A549 (cell line): ENCODE measurements around the gene ERICH2. TPM values are rescaled to one million over a fixed set of nuclear protein-coding genes. Genes with fewer than 3 reads are reported as not detected.

Experiments used
- ATAC-seq, 2 experiments: fragments of 200-7000 bp in 1 of 2; fragments of >200 bp in 1 of 2; cut with Nextera tagmentation in 1 of 2; cut with Tn5 transposase in 1 of 2; 3 replicates each; pipeline versions ENCODE4 v1.8.0 to v1.9.1; 2018 to 2020; ENCODE audit warnings: mild to moderate bottlenecking in 1 of 2, moderate library complexity in 1 of 2
- CTCF ChIA-PET: fragments of 300-600 bp; sonication (Branson Sonifier 250); formaldehyde crosslinking; extraction: SDS; loops from one replicate; lab custom pipeline; 2021; ENCODE audit warnings: antibody characterized with exemption, inconsistent platforms; lab: Yijun Ruan, JAX
- POLR2A ChIA-PET: fragments of 350-600 bp; formaldehyde crosslinking; extraction: SDS; loops from one replicate; lab custom pipeline; 2021; ENCODE audit warnings: antibody characterized with exemption, inconsistent platforms; lab: Yijun Ruan, JAX
- DNase-seq, 2 experiments: peaks; one replicate each; pipeline versions ENCODE4 v3.0.0 to v3.0.0-alpha.2; 2011 to 2016; ENCODE audit warnings: low read depth in 1 of 2, low spot score in 1 of 2
- FAIRE-seq: peaks from 2 replicates; lab custom pipeline; 2011; peaks lifted over from hg19 to GRCh38; lab: Jason Lieb, UNC
- H3K27ac ChIP-seq, 2 experiments: fragments of >200 bp; sonication (Bioruptor Twin); formaldehyde crosslinking; 3 replicates each; pipeline ENCODE4 v1.5.1; 2016 to 2017
- H3K4me1 ChIP-seq: fragments of >200 bp; sonication (Bioruptor Twin); formaldehyde crosslinking; 3 replicates; pipeline ENCODE4 v1.6.1; 2016
- H3K4me2 ChIP-seq: fragments of >200 bp; sonication (Bioruptor Twin); formaldehyde crosslinking; 3 replicates; pipeline ENCODE4 v1.6.1; 2016
- H3K4me3 ChIP-seq: fragments of >200 bp; sonication (Bioruptor Twin); formaldehyde crosslinking; 3 replicates; pipeline ENCODE4 v1.5.1; 2016
- H3K9me3 ChIP-seq: fragments of >200 bp; sonication (Bioruptor Twin); formaldehyde crosslinking; 3 replicates; pipeline ENCODE4 v1.6.1; 2016
- BHLHE40 ChIP-seq: IDR thresholded peaks from 2 replicates; pipeline ENCODE4 v1.6.1; 2012; ENCODE audit warnings: low read depth, low read length, inconsistent platforms
- CBX2 ChIP-seq: fragments of 200-600 bp; sonication (generic); IDR thresholded peaks from 2 replicates; pipeline ENCODE4 v1.6.1; 2016; ENCODE audit warnings: low read depth, mild to moderate bottlenecking, borderline replicate concordance
- CBX8 ChIP-seq: fragments of 200-600 bp; sonication (generic); IDR thresholded peaks from 2 replicates; pipeline ENCODE4 v1.6.1; 2016
- CEBPB ChIP-seq, 2 experiments: fragments of >200 bp in 1 of 2; sonication (Bioruptor Twin) in 1 of 2; formaldehyde crosslinking in 1 of 2; IDR thresholded peaks; 2 replicates each; pipeline ENCODE4 v1.6.1; 2012 to 2016
- EHMT2 ChIP-seq: fragments of 200-600 bp; sonication (generic); IDR thresholded peaks from 2 replicates; pipeline ENCODE4 v1.6.1; 2016; ENCODE audit warnings: antibody characterized with exemption, low read depth, mild to moderate bottlenecking, moderate library complexity
- EP300 ChIP-seq, 2 experiments: fragments of >200 bp; sonication (Bioruptor Twin); formaldehyde crosslinking; IDR thresholded peaks; 2 replicates in 1 of 2; 3 replicates in 1 of 2; pipeline ENCODE4 v1.6.1; 2016 to 2017
- HEYL ChIP-seq: fragments of 250-450 bp; sonication (Bioruptor Pico); IDR thresholded peaks from 2 replicates; pipeline ENCODE4 v1.8.0; 2021; ENCODE audit warnings: mild to moderate bottlenecking, moderate library complexity
- JUN ChIP-seq, 2 experiments: fragments of >200 bp; sonication (Bioruptor Twin); formaldehyde crosslinking; IDR thresholded peaks; 2 replicates in 1 of 2; 3 replicates in 1 of 2; pipeline ENCODE4 v1.6.1; 2016 to 2017
- KDM5A ChIP-seq: fragments of 200-600 bp; sonication (generic); IDR thresholded peaks from 2 replicates; pipeline ENCODE4 v1.6.1; 2016; ENCODE audit warnings: antibody characterized with exemption, mild to moderate bottlenecking
- POLR2A ChIP-seq: IDR thresholded peaks from 2 replicates; pipeline ENCODE4 v1.6.1; 2012; ENCODE audit warnings: mild to moderate bottlenecking, low read length
- RAD21 ChIP-seq, 2 experiments: fragments of >200 bp in 1 of 2; sonication (Bioruptor Twin) in 1 of 2; formaldehyde crosslinking in 1 of 2; IDR thresholded peaks in 1 of 2; conservative IDR thresholded peaks in 1 of 2; 2 replicates in 1 of 2; 3 replicates in 1 of 2; pipeline ENCODE4 v1.6.1; 2012 to 2018; ENCODE audit warnings: inconsistent platforms in 1 of 2
- RARB ChIP-seq: fragments of 250-450 bp; sonication (Bioruptor Pico); IDR thresholded peaks from 2 replicates; pipeline ENCODE4 v1.8.0; 2021; ENCODE audit warnings: mild to moderate bottlenecking, moderate library complexity
- SMC3 ChIP-seq: fragments of >200 bp; sonication (Bioruptor Twin); formaldehyde crosslinking; IDR thresholded peaks from 3 replicates; pipeline ENCODE4 v1.6.1; 2018; ENCODE audit warnings: inconsistent platforms
- ZSCAN20 ChIP-seq: fragments of 250-450 bp; sonication (Bioruptor Pico); IDR thresholded peaks from 2 replicates; pipeline ENCODE4 v1.8.0; 2022; ENCODE audit warnings: mild to moderate bottlenecking, moderate library complexity
- WGBS: methylation state at CpG from one replicate; pipeline ENCODE4 v1.1.6; 2017; ENCODE audit errors: missing lambda C conversion rate; 5-methylcytosine and 5-hydroxymethylcytosine counted together
- polyA plus RNA-seq, 4 experiments: library from polyadenylated mRNA; depleted of rRNA in 3 of 4; stranded (reverse); fragments of >200 nt; fragmentation: RNase III in 1 of 4; extraction: RNeasy Plus Mini Kit Qiagen cat#74134 plus additional on column Dnase treatment in 1 of 4; gene quantifications; 2 replicates in 3 of 4; 3 replicates in 1 of 4; pipeline ENCODE4 v1.2.3, GENCODE V29; 2011 to 2017
- TF ChIP-seq, protein P1 (sequence below): fragments of 250-450 bp; sonication (Bioruptor Pico); IDR thresholded peaks from 2 replicates; pipeline ENCODE4 v1.5.0; 2020; ENCODE audit warnings: low read depth, mild to moderate bottlenecking, moderate library complexity
- TF ChIP-seq, protein P2 (sequence below): IDR thresholded peaks from 2 replicates; pipeline ENCODE4 v1.6.1; 2012; ENCODE audit warnings: low read depth, borderline replicate concordance
- TF ChIP-seq, protein P3 (sequence below): fragments of >200 bp; sonication (Bioruptor Twin); formaldehyde crosslinking; IDR thresholded peaks from 3 replicates; pipeline ENCODE4 v1.6.1; 2016
- TF ChIP-seq, protein P4 (sequence below): fragments of >200 bp; sonication (Bioruptor Twin); formaldehyde crosslinking; IDR thresholded peaks from 3 replicates; pipeline ENCODE4 v1.5.1; 2016

The ERICH2 gene
- polyA plus RNA-seq, 2 of the 4 experiments (the other 2 are of a cell fraction) = not detected

DNA sequence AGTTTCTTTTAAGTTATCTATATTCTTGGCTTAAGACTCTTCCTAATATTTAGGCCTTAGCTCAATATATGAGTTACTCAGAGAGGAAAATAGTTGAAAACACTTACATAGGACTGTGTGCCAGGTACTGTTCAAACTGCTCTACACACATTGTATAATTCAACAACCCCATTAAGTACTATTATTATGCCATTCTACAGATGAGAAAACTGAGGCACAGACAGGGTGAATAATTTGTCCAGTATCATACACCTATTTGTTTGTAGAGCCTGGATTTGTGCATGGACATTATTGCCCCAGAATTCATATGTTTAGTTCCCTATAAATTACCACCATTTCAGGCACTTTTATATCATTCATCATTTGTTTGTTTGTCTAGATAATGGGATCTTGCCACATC is 28.8 kb downstream of the ERICH2 start:
- POLR2A ChIA-PET = no interaction called here
- TF ChIP-seq KDM5A = no peak
- TF ChIP-seq, protein P1, sequence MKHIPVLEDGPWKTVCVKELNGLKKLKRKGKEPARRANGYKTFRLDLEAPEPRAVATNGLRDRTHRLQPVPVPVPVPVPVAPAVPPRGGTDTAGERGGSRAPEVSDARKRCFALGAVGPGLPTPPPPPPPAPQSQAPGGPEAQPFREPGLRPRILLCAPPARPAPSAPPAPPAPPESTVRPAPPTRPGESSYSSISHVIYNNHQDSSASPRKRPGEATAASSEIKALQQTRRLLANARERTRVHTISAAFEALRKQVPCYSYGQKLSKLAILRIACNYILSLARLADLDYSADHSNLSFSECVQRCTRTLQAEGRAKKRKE = no peak
- TF ChIP-seq, all 56 proteins: peak for 0
- Histone ChIP-seq H3K4me2 (no peak overlapping the region), H3K9me3 (no peaks in the 10 kb centered on the region), H3K4me3 (no peak overlapping the region), H3K4me1 (no peaks in the 10 kb centered on the region), H3K27ac (no peak overlapping the region)
- ATAC-seq = no peak
- FAIRE-seq = no peak
- CTCF ChIA-PET = no interaction called here
- no peak for DNase-seq

DNA sequence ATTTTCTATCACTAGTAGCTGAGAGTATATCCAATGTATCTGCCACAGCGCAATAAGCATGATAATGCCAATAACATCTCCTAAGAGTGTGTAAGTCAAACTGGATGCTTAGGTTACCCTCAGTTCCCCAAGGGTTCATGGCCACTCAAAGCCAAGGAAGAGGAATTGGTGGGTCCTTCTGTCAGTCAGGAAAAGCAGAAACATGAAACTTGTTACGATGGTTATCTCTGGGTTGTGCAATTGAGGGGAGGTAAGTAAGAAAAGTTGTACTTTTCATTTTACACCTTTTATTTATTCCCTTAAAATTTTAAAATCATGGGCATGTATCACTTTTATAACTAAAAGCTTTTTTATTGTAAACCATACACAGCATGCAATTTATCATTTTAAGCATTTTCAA is 36.4 kb downstream of the ERICH2 start:
- WGBS = 72% methylated on average over 2 of the region's 2 CpGs
- TF ChIP-seq ZSCAN20 (no peak), EP300 (IDR thresholded peaks at IDR 0.05) (no peak), CBX8 (no peak), BHLHE40 (no peak), JUN (IDR thresholded peaks at IDR 0.05) (no peak), POLR2A (no peak), RARB (CRISPR knock-in tag) (no peak), HEYL (no peak)
- TF ChIP-seq, protein P2, sequence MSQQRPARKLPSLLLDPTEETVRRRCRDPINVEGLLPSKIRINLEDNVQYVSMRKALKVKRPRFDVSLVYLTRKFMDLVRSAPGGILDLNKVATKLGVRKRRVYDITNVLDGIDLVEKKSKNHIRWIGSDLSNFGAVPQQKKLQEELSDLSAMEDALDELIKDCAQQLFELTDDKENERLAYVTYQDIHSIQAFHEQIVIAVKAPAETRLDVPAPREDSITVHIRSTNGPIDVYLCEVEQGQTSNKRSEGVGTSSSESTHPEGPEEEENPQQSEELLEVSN = no peak
- TF ChIP-seq, protein P3, sequence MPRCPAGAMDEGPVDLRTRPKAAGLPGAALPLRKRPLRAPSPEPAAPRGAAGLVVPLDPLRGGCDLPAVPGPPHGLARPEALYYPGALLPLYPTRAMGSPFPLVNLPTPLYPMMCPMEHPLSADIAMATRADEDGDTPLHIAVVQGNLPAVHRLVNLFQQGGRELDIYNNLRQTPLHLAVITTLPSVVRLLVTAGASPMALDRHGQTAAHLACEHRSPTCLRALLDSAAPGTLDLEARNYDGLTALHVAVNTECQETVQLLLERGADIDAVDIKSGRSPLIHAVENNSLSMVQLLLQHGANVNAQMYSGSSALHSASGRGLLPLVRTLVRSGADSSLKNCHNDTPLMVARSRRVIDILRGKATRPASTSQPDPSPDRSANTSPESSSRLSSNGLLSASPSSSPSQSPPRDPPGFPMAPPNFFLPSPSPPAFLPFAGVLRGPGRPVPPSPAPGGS = no peak
- TF ChIP-seq, all 56 proteins: peak for 0
- ChIA-PET CTCF (interaction anchor here (1.7 to 4.6 kb wide), 2 partner anchors 9 to 398 kb away, joined by 4 to 20 read pairs; no protein-coding TSS in a partner anchor), POLR2A (no interaction called here)
- Histone ChIP-seq H3K4me1 (no peaks in the 10 kb centered on the region), H3K4me3 (no peak overlapping the region), H3K4me2 (no peak overlapping the region), H3K27ac (no peak overlapping the region), H3K9me3 (no peaks in the 10 kb centered on the region)
- DNase-seq = no peak
- no peak for FAIRE-seq
- no peak for ATAC-seq

DNA sequence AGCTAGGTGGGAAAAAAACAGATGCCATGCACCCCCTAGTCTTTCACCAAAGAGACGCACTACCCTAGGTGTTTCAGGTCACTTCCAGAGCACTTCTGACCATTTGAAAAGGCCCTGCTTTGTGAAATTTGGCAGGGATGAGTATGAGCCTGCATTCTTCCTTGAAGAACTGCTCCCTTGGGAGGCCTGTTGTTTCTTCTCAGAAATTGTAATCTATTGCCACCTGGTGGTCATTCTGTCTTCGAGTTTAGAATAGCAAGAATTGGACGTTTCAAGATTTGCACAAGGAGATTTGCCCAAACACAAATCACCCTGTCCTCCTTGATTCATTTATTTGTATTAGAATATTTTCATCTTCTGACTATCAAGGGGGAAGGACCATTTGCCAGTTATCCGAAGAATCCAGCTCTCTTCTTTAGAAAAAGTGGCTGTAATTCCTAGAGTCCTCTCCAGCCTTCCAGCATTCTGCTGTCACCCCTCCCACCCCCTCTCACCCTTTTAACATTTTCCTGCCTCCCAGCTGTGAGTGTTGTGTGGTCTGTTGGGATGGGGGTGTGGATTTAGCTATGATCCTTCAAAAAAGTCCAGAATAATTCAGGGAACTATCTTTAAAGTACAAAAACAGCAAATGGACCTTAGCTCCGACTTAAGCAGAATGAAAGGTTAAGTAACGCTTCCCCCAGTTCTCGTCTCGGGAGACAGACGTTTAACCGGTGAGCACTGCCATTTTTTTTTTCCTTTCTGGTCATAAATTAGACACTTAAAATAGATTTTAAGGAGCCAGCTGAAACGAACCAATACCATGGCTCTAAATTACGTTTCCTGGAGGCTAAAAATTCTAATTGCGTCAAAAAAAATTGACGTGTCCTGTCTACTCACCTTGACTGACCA is 42.8 kb downstream of the ERICH2 start:
- peak in 1 of 2 experiments; percentile 34; a peak in 3 of 6 replicates for ATAC-seq
- Histone ChIP-seq H3K9me3 (no peaks in the 10 kb centered on the region), H3K4me3 (no peak overlapping the region), H3K4me1 (peaks cover 13% of the 10 kb centered on the region), H3K27ac (no peak overlapping the region), H3K4me2 (peak overlapping the region; percentile 15; the same call in 1 of the 3 replicates)
- POLR2A ChIA-PET = no interaction called here
- WGBS = 8% methylated on average over 14 of the region's 14 CpGs
- TF ChIP-seq EHMT2 = no peak
- TF ChIP-seq POLR2A = no peak
- TF ChIP-seq, protein P4, sequence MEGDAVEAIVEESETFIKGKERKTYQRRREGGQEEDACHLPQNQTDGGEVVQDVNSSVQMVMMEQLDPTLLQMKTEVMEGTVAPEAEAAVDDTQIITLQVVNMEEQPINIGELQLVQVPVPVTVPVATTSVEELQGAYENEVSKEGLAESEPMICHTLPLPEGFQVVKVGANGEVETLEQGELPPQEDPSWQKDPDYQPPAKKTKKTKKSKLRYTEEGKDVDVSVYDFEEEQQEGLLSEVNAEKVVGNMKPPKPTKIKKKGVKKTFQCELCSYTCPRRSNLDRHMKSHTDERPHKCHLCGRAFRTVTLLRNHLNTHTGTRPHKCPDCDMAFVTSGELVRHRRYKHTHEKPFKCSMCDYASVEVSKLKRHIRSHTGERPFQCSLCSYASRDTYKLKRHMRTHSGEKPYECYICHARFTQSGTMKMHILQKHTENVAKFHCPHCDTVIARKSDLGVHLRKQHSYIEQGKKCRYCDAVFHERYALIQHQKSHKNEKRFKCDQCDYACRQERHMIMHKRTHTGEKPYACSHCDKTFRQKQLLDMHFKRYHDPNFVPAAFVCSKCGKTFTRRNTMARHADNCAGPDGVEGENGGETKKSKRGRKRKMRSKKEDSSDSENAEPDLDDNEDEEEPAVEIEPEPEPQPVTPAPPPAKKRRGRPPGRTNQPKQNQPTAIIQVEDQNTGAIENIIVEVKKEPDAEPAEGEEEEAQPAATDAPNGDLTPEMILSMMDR = peak; percentile 86
- TF ChIP-seq CEBPB (IDR thresholded peaks at IDR 0.05) = no peak
- TF ChIP-seq CBX2 = no peak
- peak; percentile 86 for TF ChIP-seq SMC3
- TF ChIP-seq, protein P1 = no peak
- TF ChIP-seq RAD21 (conservative IDR thresholded peaks at IDR 0.05 in 1 of 2, IDR thresholded peaks at IDR 0.05 in 1 of 2) = peak; percentile 85 to 90
- CTCF ChIA-PET = interaction anchor here (0.7 to 6.8 kb wide), 56 partner anchors 9 to 1360 kb away, joined by 3 to 95 read pairs (median 4); partner anchors contain the start of gene ERICH2
- DNase-seq = peak; percentile 53 to 85
- FAIRE-seq = no peak
